GM18517 (cell line): Measurements from ENCODE around the gene NDUFB2.
"Not testable (repeated sequence)": the region's sequence is repeated elsewhere in the genome, so short reads cannot be mapped to it uniquely, and the experiment has no call there.

Experiments used
- ATAC-seq: cut with Tn5 transposase; IDR thresholded peaks from one replicate; pipeline ENCODE4 v1.9.1; 2021; ENCODE audit warnings: mild to moderate bottlenecking, moderate library complexity; ENCODE audit not compliant: unreplicated experiment

The NDUFB2 gene

GRCh38 chr7:140672382-140673062 lies 24.0 kb upstream of the NDUFB2 start, which contains the start of gene ADCK2:
ADCK2 (plus strand) TSS chr7:140672945; CDS start chr7:140673331, 386 bp downstream.
- ATAC-seq, result peak; percentile 34

- peak; percentile 39 for ATAC-seq
Measured at GRCh38 chr7:140673063-140673773, 23.3 kb upstream of the NDUFB2 start.

GRCh38 chr7:140673774-140674155 lies 22.7 kb upstream of the NDUFB2 start:
- no peak for ATAC-seq

- ATAC-seq, result peak; percentile 41
Measured at GRCh38 chr7:140674356-140674800, 22.1 kb upstream of the NDUFB2 start.

GRCh38 chr7:140674899-140675701 lies 21.4 kb upstream of the NDUFB2 start:
- ATAC-seq, result no peak

GRCh38 chr7:140675726-140676125 lies 20.8 kb upstream of the NDUFB2 start:
- no peak for ATAC-seq

GRCh38 chr7:140676306-140676705 lies 20.2 kb upstream of the NDUFB2 start:
- peak; percentile 65 for ATAC-seq

- not testable (repeated sequence) for ATAC-seq
Measured at GRCh38 chr7:140676956-140677355, 19.6 kb upstream of the NDUFB2 start.

GRCh38 chr7:140677496-140677895 lies 19.0 kb upstream of the NDUFB2 start:
- no peak for ATAC-seq

GRCh38 chr7:140678081-140678815 lies 18.3 kb upstream of the NDUFB2 start:
- ATAC-seq, result no peak

GRCh38 chr7:140678816-140679130 lies 17.7 kb upstream of the NDUFB2 start:
- no peak for ATAC-seq

GRCh38 chr7:140679186-140679585 lies 17.3 kb upstream of the NDUFB2 start:
- no peak for ATAC-seq

GRCh38 chr7:140680886-140681285 lies 15.6 kb upstream of the NDUFB2 start:
- ATAC-seq, result no peak

- ATAC-seq, result no peak
Measured at GRCh38 chr7:140681766-140682165, 14.7 kb upstream of the NDUFB2 start.

GRCh38 chr7:140683657-140684056 lies 12.9 kb upstream of the NDUFB2 start:
- ATAC-seq, result no peak

GRCh38 chr7:140684066-140684950 lies 12.2 kb upstream of the NDUFB2 start:
- no peak for ATAC-seq

GRCh38 chr7:140685407-140686087 lies 11.0 kb upstream of the NDUFB2 start:
- ATAC-seq, result no peak

- ATAC-seq, result no peak
Measured at GRCh38 chr7:140686921-140687320, 9.6 kb upstream of the NDUFB2 start.

GRCh38 chr7:140688341-140688740 lies 8.2 kb upstream of the NDUFB2 start:
- no peak for ATAC-seq
